HG03521 (cell line): Measurements from ENCODE around the gene ALAS2.
"Not testable (repeated sequence)": the region's sequence is repeated elsewhere in the genome, so short reads cannot be mapped to it uniquely, and the experiment has no call there.

ENCODE experiments used
- ATAC-seq: cut with Tn5 transposase; IDR thresholded peaks from one replicate; pipeline ENCODE4 v1.9.1; 2021; ENCODE audit warnings: mild to moderate bottlenecking, moderate library complexity; ENCODE audit not compliant: unreplicated experiment

The ALAS2 gene

DNA sequence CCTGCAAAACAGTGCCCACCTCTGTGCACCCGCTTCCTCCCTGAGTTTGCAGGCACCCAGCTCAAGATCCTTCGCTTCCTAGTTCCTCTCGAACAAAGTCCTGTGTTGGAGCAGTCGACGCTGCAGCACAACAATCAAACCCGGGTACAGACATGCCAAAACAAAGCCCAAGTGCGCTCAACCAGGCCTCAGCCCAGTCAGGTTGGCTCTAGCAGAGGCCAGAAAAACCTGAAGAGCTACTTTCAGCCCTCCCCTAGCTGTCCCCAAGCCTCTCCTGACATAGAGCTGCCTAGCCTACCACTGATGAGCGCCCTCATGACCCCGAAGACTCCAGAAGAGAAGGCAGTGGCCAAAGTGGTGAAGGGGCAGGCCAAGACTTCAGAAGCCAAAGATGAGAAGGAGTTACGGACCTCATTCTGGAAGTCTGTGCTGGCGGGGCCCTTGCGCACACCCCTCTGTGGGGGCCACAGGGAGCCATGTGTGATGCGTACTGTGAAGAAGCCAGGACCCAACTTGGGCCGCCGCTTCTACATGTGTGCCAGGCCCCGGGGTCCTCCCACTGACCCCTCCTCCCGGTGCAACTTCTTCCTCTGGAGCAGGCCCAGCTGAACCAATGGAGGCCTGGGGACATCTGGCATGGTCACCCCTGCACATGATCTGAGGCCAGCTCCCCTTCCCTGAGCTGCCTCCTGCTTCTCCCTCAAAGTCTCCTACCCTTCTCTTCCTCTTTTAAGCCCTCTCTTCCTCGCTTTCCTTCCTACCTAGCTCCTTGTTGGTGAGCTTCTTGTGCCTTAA lies 23.8 kb downstream of the ALAS2 start:
- no peak for ATAC-seq

DNA sequence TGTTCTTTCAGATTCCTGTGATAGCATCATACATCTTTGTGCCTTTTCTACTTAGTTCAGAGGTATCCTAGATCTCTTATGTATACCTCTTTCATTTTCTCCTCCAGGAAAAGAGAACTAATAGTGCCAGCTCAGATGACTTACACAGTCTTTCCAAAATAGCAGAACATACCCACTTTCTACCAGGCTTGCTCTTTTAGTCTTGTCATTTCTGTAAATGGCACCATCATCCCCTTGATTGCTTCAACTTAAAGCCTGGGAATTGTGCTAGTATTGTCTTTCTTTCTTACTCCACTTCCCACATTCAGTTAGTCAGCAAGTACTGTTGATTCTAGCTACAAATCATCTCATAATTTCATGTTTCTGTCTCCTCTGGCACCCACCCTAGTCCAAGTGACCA lies 25.5 kb downstream of the ALAS2 start:
- no peak for ATAC-seq

DNA sequence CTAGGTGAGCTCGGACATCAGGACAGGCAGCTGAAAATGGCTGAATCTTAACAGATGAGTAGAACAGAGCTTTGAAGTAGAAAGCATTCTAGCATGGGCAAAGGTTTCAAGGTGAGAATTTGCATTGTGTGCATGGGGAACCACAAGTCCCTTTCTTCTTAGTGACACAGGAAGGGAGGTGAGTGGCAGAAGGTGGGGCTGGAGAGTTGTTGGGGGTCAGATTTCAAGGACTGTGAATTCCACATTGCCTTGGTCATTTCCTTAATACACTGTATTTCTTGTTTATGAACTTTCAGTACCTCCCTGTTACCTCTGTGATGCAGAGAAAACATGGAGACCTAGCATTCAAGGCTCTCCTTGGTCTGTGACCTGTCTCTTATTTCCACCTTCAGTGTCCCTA lies 26.5 kb downstream of the ALAS2 start:
- ATAC-seq: no peak

- ATAC-seq: peak; percentile 90
These were observed 30.8 kb downstream of the ALAS2 start, which contains the start of gene APEX2 for GRCh38 chrX:54999717-55000598. Gene APEX2, plus strand, starts transcription at chrX:55000363. Its CDS starts 60 bp downstream, at chrX:55000423.

DNA sequence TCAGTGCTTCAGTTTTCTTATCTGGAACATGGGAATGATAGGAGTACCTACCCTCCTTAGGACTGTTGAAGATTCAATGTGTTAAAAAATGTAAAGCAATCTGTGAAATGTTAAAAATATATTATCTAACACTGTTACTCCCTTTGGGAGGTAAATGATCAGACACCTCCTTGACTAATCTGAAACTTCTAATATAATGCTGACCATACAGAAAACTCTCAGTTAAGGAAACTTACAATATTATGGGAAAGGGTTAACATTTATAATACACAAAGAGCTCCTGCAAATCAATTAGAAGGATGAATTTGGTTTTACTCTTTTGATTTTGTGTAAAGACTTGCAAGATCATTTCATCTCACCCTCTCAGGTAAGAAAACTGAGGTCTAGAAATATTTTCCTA lies 35.2 kb downstream of the ALAS2 start:
- ATAC-seq: no peak

GRCh38 chrX:54994668-54995351 lies 36.0 kb downstream of the ALAS2 start:
- no peak for ATAC-seq

DNA sequence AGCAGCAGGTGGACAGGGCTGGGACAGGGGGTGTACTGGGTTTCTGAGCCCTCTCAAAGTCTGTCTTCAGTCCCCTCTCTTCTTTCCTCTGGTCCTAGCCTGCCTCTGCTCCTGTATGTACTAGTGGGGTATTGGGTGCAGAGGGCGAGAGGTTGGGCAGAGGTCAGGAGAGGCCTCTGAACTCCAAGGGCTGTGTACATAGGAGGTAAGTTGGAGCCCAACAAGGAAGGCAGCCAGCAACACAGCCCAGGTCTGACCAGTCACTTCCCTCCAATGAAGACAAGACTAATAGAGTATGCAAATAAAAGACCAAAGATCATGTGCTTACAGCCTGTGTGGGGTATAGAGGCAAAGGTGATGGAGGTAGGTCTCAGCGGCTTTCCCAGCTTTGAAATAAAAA lies 36.7 kb downstream of the ALAS2 start, which contains the start of gene PFKFB1:
Gene PFKFB1 (minus strand): TSS at position 90 of the 400 bp plus-strand sequence. CDS start 181 bp downstream, outside the sequence.
- ATAC-seq: no peak

DNA sequence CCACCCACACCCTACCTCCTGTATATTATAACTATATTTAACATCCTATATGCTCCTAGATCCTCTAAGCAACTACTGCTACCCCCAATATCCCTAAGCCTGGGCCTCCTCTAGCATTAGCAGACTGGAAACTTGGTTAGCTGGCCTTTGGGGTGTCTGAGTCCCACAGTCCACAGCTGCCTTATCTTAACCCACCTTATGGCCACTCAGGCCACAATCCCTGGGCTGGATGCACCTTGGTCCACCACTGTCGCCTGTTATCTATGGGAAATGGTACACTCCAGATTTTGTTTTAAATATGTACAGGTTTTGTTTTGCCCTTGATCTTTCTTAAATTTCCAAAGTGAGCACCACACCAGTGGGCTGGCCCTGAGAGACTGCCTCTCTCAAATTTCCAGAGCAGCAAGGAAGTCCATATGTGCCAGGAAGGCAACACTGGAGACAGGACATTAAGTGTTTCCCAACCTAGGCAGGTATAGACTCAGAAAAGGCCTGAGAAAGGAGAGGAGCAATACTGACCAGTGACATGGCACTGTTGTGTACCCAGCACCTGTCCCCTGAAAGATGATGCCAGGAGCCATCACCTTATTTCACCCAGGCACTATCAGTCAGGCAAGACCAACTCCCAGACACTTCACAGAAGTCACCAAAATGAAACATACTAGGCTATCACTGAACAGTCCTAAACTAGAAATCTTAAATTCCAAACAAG lies 37.7 kb downstream of the ALAS2 start:
- ATAC-seq: no peak

DNA sequence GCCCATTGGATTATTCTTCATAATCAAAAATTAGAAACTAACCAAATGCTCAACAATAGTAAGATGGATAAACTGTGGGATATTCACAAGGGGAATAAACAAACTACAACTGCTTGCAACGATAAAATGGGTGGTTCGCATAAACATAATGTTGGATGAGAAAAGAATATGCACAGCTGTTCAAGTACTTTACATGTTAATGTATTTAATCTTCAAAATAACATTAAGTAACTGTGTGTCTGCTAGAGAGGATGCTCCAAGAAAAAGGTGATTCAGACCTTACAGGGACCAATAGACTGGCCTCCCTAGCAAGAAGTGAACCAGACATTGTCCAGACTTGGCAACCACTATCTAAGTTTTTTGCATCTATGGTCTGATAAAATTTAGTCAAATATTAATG lies 39.1 kb downstream of the ALAS2 start:
- no peak for ATAC-seq

GRCh38 chrX:54983306-54983705 lies 47.5 kb downstream of the ALAS2 start:
- ATAC-seq: not testable (repeated sequence)

GRCh38 chrX:54980334-54980733 lies 50.4 kb downstream of the ALAS2 start:
- ATAC-seq: no peak

GRCh38 chrX:54979432-54979831 lies 51.3 kb downstream of the ALAS2 start:
- ATAC-seq: no peak

DNA sequence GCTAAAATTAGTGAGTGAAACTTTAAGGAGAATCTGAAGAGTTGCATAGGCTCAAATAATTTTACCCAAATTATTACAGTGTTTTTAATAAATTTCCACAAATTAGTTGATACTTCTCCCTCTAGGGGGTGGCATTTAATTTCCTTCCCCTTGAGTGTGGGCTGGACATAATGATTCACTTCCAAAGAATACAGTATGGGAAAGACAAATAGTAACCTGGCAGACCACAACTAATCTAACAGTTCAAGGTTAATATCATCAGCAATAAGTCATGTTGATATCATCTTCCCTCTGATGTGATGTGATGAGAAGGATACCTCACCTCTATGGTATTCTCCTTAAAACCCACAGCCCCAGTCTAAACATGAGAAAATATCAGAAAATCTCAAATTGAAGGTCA lies 52.3 kb downstream of the ALAS2 start:
- no peak for ATAC-seq

DNA sequence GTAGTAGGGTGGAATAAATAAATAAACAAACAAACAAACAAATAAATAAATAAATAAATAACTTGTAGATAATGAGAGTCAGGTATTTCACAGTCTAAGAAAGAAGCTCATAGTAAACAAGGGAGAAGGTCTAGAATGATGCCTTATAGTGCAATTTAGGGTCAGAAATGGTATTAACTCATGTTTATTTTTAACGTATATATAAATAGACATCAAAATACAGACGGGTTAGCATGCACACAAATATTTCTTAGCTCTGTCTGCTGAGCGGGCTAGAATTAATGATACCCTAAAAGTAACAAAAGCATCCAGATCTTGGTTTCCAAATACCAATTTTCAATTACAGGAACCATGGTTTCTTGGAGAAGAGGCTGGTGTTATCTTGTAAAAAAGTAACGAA lies 53.4 kb downstream of the ALAS2 start:
- ATAC-seq: no peak

DNA sequence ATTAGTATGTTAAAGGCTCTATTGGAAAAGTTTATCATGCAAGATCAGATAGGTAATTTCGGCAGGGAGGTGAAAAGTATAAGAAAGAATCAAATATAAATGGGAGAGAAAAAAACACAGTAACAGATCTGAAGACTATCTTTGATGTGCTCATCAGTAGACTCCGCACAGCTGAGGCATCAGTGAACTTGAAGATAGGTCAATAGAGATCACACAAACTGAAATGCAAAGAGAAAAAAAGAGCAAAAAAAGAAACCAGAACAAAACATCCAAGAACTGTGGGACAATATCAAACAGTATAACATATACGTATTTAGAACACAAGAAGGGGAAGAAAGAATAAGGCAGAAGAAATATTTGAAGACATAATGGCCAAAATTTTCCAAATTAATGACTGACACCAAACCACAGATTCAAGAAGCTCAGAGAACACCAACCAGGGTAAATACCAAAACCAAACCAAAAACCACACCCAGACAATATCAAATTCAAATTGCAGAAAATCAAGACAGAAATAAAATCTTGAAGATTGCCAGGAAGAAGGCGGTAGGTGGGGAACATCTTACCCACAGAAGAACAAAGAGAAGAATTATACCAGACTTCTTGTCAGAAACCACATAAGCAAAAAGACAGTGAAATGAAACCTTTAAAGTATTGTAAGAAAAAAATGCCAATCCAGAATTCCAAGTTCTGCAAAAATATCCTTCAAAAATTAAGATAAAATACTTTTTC lies 65.8 kb downstream of the ALAS2 start:
- ATAC-seq: no peak

- ATAC-seq: no peak
These were observed 69.0 kb downstream of the ALAS2 start for GRCh38 chrX:54961750-54962149.
